Bronchial epithelial cell (primary cell): ENCODE data around the gene COBL. TPM values are rescaled to one million over a fixed set of nuclear protein-coding genes. Genes with fewer than 3 reads are reported as not detected.
"Not testable (repeated sequence)": the region's sequence is repeated elsewhere in the genome, so short reads cannot be mapped to it uniquely, and the experiment has no call there.

ENCODE experiments used
- DNase-seq: peaks from one replicate; pipeline ENCODE4 v3.0.0-alpha.2; 2010; ENCODE audit warnings: low read depth
- FAIRE-seq: peaks from 2 replicates; lab custom pipeline; 2011; peaks lifted over from hg19 to GRCh38; lab: Jason Lieb, UNC
- H3K27me3 ChIP-seq: 2 replicates; pipeline ENCODE4 v1.5.1; 2011; ENCODE audit warnings: low read length; ENCODE audit not compliant: control insufficient read depth, insufficient read depth
- H3K36me3 ChIP-seq: 2 replicates; pipeline ENCODE4 v1.5.1; 2011; ENCODE audit warnings: low read length; ENCODE audit not compliant: control insufficient read depth, insufficient read depth
- H3K4me3 ChIP-seq: 2 replicates; pipeline ENCODE4 v1.5.1; 2011; ENCODE audit warnings: mild to moderate bottlenecking, low read depth, low read length, control low read depth
- CTCF ChIP-seq: IDR thresholded peaks from 2 replicates; pipeline ENCODE4 v1.5.1; 2011; ENCODE audit warnings: mild to moderate bottlenecking, moderate library complexity, low read length, control low read depth, inconsistent platforms; ENCODE audit not compliant: insufficient read depth, severe bottlenecking
- total RNA-seq: library from RNA; depleted of rRNA; stranded (reverse); fragments of >200 nt; gene quantifications from 2 replicates; pipeline ENCODE4 v1.2.1, GENCODE V29; 2014

The COBL gene
- total RNA-seq, 1 donor from 2014 or later: 1.1 TPM

- no peak for TF ChIP-seq CTCF
- no peak for FAIRE-seq
- H3K27me3 ChIP-seq: no peaks in the 10 kb centered on the region
- no peak for DNase-seq
- no peaks in the 10 kb centered on the region for H3K36me3 ChIP-seq
- no peak overlapping the region for H3K4me3 ChIP-seq
Observed at GRCh38 chr7:51219261-51219988, 97.2 kb downstream of the COBL start.

DNA sequence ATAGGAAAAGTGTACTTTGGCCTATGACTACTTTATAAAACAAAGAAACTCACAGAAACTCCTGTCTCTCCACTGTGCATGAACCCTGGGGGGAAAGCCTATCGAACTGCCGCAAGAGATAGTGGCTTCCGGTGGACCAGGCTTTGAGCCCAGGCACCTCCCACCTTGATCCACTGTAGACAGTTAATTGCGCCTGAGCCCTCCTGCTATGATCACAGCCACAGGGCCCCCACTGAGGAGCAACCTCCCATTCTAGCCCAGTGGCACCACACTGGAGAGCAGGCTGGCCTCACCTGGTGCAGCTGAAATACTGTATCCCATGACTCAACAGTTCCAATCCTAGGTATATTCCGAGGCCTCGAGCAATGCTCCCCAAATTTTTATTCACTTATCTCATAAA, 98.8 kb downstream of the COBL start:
- TF ChIP-seq CTCF: no peak
- FAIRE-seq: no peak
- no peak for DNase-seq
- Histone ChIP-seq H3K27me3 (no peaks in the 10 kb centered on the region), H3K4me3 (no peak overlapping the region), H3K36me3 (no peaks in the 10 kb centered on the region)

DNA sequence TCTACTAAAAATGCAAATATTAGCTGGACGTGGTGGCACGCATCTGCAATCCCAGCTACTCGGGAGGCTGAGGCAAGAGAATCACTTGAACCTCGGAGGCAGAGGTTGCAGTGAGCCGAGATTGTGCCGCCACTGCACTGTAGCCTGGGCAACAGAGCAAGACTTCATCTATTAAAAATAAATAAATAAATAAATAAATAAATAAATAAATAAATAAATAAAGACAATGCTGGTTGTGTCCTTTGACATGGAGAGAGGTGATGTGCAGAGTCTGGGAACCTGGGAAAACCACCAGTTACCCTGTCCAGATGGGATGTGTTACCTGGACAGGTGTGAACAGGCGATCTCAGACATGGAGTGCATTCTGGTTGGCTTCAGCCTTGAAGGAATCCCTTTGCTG, 102.5 kb downstream of the COBL start:
- no peak for FAIRE-seq
- TF ChIP-seq CTCF: no peak
- DNase-seq: no peak
- no peaks in the 10 kb centered on the region for H3K36me3 ChIP-seq
- no peak overlapping the region for H3K4me3 ChIP-seq
- no peaks in the 10 kb centered on the region for H3K27me3 ChIP-seq

- DNase-seq: no peak
- no peak for TF ChIP-seq CTCF
- Histone ChIP-seq H3K27me3 (no peaks in the 10 kb centered on the region), H3K36me3 (no peaks in the 10 kb centered on the region), H3K4me3 (no peak overlapping the region)
- FAIRE-seq: no peak
Observed at GRCh38 chr7:51213618-51214017, 103.0 kb downstream of the COBL start.

- DNase-seq: no peak
- Histone ChIP-seq H3K27me3 (no peaks in the 10 kb centered on the region), H3K4me3 (no peak overlapping the region), H3K36me3 (no peaks in the 10 kb centered on the region)
- FAIRE-seq: no peak
- no peak for TF ChIP-seq CTCF
Observed at GRCh38 chr7:51210766-51211165, 105.8 kb downstream of the COBL start.

GRCh38 chr7:51209426-51209825, 107.2 kb downstream of the COBL start:
- DNase-seq: no peak
- no peak for TF ChIP-seq CTCF
- no peaks in the 10 kb centered on the region for H3K27me3 ChIP-seq
- no peak overlapping the region for H3K4me3 ChIP-seq
- peak; percentile 84 for FAIRE-seq
- H3K36me3 ChIP-seq: no peaks in the 10 kb centered on the region

GRCh38 chr7:51208125-51208524, 108.5 kb downstream of the COBL start:
- DNase-seq, H3K4me3 ChIP-seq, H3K27me3 ChIP-seq, FAIRE-seq, H3K36me3 ChIP-seq: not testable (repeated sequence)
